Measurements from ENCODE around the gene AQP1.

Gene AQP1

DNA sequence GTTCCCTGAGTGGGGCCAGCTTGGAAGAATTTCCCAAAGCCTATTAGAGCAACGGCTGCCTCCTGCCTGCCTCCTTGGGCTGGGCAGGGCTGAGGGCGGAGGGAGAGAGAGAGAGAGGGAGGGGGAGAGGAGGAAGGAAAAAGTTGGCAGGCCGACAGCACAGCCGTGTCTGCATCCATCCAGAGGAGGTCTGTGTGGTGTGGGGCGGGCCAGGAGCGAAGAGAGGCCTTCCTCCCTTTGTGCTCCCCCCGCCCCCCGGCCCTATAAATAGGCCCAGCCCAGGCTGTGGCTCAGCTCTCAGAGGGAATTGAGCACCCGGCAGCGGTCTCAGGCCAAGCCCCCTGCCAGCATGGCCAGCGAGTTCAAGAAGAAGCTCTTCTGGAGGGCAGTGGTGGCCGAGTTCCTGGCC lies at the start of gene AQP1:
Gene AQP1, plus strand, starts transcription at position 293 of the 409 bp plus-strand sequence. Its CDS starts 57 bp downstream, at position 350.
- DNase-seq = no peak

DNA sequence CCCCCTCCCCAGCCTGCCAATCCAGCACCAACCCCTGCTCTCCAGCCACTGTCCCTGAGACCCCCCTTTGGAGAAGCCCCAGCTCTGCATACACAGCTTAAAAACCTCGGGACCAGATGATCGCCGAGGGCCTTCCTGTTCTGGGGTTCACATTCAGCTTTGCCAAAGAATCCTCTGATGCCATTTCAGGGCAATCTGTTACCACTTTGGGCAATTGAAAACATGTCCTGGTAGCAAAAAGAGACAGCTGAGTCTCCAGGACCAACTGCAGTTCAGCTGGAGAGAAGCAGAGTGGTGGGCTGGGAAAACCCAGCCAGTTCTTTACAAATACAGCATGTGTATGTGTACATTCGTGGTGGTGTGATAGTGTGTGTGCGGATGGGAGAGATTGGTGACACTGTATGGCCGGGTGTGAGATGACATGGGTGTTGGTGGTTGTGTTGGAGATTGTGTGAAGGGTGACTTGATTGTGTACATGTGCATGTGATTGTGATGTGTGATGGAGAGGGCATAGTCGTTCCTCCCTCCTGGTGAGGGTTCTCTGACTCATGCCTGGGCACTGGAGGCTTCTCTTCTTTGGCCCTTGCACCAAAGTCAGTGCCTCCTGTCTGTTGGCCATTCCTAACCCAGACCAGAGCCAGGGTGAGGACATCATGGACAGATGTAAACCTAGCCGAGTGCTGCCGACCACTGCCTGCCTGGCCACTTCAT lies 48.5 kb upstream of the AQP1 start:
- DNase-seq = no peak

DNA sequence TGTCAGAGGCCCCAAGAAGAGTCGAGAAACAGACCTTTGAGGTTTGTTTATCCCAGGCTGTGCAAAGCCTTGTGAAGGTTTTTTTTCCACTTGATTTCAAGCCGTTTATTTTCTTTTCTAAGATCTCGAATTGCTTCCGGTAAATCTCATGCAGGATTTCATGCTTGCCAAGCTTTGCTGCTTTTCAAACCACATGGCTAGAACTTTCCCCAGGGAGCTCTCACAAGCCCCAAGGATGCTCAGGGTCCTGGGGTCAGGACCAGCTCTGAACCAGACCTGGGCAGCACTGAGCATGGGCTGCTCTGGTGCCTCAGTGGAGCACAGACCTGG lies 48.0 kb upstream of the AQP1 start:
- no peak for DNase-seq

DNA sequence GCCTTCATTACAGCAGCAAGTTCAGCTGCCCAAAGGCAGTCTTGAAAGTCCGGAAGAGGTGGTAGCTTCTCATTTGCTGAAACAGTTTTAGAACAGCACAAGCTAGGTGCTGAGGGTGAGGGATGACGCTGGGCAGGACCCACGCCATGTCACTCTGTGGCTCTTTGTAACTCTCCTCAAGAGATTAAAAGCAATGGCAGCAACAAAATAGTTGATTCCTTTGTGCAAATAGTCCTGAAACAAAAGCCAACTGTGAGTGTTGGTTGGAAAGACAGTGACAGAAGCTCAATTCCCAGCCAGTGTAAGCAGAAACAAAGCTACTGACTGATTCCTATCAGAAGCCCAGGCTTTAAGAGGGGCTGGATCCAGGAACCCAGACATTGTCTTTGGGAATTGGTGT lies 47.6 kb upstream of the AQP1 start:
- DNase-seq = no peak

DNA sequence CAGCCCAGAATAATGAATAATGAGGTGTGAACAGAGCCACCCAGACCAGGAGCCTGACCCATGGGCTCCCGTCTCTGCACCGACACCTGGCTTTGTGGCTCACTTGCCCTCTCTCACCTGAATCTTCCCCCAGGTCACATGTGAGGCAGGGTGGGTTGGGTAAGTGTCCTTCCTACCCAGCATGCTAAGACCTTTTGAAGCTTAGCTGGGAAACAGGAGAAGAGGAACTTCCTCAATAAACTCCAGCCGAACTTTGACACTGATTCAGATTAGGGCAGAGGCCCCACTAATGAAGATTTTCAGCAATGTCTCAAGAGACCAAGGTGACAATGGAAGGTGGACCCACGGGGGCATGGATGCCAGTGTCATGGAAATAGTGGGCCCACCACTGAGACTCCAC lies 46.6 kb upstream of the AQP1 start:
- DNase-seq = no peak

DNA sequence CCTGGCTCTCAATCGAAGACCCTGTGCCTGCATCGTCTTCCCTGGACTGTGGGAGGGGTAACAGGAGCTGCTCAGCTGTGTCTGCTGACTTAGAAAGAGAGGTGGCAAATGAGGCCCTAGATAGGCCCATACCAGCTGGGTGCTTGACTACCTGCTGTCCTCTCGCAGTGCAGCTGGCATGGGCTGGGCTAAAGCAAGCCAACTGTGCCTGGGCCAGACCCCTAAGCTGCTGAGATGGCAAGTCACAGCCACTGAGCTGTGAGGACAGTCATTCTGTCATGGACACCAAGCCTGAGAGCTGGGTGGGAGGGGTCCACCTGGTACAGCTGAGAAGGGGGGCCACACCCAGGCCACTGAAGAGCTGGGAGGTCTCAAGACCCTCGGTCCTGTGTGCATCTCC lies 45.8 kb upstream of the AQP1 start:
- DNase-seq = no peak

DNA sequence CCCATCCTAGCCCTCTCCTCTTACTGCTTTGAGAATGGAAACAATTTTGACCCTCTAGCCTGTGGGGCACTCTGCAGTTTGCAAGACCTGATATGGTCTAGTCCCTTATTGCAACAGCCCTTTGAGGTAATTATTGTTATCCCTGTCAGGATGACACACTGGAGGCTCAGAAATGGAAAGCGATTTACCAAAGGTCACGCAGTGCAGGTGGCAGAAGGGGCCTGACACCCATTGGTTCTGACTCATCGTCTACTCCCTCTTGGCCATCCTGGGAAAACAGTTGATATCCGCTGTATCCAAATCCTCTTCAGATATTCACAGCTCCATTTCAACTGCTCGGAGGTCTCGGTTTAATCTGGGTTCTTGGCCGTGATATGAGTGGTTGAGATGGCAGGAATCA lies 44.7 kb upstream of the AQP1 start:
- no peak for DNase-seq

DNA sequence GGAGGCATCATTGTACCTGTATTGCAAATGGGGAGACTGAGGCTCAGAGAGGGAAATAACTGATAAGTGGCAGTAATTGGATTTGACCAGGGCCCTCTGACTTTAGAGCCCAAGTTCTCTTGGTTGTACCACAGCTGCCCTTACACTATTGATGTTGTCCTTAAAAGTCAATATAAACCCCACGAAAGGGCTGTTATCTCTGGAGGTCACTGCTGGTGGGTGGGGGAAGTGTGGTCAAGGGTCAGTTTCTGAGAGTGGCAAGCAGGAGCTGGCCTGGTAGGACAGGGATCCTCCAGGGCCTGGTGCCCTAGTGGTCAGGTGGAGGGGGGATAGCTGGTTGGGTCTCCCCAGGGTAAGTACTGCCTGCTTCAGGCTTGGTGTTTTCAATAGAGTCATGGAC lies 44.2 kb upstream of the AQP1 start:
- no peak for DNase-seq

DNA sequence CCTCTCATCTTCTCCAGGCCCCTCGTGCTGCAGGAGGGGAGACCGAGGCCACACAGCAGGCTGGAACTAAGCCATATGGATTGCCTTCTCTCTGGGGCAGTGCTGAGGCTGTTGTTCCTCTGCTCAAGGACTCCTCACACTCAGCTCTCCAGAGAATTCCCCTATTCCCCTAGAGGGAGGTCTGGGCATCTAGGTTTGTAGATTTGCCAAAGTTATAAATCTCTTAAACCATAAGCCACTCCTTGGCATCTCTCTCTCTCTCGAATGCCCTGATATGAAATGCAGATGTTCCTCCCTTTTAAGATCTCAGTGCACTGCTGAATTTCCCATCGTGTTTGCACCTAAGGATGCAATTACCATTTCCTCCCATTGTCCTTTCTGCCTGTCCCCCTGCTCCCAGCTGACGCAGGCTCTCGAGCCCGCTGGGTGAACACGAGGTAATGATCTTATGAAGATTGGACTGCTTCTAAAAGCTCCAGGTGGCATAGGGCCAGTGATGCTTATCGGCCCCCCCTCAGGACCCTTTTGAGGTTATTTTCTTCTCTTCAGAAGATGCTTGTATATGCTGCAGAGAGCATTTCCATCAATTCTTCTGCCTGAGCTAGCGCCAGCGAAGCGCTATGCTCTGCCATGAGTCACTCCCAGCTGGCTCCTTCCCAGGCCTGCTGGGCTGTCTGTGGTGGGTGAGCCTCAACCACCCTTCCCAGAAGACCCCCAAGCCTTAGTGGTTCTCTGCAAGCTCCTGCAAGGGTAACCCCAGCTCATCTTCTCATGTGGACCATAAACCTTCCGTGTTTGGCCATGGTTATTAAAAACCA lies 41.6 kb upstream of the AQP1 start:
- peak; percentile 40 for DNase-seq

DNA sequence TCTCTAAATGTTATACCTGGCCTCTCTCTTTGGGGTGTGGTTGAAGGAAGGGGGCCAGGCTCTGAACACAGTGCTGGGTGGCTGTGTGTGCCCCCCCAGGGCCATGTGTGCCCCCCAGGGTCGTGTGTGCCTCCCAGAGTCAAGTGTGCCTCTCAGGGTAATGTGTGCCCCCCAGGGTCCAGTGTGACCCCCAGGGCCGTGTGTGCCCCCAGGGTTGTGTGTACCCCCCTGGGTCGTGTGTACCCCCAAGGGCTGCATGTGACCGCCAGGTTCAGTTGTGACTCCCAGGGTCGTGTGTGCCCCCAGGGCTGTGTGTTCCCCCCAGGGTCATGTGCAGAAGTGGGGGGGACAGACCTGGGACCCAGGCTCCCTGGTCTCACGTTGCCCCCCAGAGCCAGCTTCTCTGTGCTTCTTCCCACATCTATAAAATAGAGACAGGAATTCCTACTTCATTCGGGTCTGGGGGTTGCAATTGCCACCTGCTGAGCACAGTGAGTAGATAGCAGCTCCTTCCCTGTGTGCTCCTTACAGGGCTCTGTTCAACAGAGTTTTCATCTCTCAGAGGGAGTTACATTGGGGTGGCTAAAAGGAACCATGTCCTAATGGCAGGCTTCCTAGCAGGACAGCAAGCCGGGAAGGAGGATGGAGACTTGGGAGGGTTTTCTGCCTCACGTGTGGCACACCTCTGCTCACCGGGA lies 40.7 kb upstream of the AQP1 start:
- DNase-seq = no peak

DNA sequence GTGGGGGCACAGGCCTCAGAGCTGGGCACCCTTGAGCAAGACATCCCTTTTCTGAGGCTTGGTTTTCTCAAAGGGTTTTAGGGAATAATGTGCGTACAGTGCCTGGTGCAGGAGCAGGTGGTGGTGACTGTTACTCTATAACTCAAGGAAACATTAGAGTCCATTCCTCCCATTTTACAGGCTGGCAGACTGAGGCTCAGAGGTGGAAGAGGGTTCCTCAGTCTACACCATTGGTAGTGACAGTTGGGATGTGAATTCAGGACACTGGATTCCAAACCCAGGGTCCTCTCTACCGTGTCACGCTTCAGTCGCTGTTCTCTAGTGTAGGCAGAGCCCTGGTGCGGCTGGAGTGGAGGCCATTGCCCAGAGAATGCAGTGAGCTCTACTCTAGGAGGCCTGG lies 40.0 kb upstream of the AQP1 start:
- DNase-seq = no peak

DNA sequence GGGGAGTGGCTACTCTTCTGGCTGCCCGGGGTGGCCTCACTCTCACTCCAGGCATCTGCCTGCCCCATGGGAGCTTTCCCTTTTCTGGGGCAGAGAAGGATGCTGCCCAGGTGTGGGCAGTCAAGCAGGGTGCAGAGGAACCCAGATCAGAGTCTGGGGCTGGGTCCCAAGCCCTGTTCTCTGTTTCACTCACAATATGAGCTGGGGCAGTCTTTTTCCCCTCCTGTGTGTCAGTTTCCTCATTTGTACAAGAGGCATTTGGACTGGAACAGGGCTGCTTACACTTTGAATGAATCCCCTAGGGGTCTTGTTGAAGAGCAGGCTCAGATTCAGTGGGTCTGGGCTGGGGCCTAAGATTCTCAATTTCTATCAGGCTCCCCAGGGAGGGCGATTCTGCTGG lies 38.4 kb upstream of the AQP1 start:
- DNase-seq = no peak

DNA sequence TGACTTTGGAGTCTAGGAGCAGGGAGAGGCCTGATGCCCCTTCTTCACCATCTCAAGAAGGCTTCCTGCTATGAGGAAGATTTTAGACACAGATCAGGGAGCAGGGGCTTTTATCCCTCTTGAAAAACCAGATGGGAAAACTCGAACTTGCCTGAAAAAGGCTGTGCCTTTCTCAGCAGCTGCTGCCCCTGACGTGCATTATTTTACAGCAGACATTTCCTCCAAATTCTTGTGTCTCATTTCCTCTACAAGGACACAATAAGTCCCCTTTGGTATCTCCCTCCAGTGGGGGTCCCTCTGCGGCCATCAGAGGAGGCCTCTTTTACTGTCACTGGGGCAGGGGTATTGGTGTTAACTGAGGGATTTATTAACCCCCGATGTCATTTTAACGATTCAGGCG lies 38.0 kb upstream of the AQP1 start:
- no peak for DNase-seq

DNA sequence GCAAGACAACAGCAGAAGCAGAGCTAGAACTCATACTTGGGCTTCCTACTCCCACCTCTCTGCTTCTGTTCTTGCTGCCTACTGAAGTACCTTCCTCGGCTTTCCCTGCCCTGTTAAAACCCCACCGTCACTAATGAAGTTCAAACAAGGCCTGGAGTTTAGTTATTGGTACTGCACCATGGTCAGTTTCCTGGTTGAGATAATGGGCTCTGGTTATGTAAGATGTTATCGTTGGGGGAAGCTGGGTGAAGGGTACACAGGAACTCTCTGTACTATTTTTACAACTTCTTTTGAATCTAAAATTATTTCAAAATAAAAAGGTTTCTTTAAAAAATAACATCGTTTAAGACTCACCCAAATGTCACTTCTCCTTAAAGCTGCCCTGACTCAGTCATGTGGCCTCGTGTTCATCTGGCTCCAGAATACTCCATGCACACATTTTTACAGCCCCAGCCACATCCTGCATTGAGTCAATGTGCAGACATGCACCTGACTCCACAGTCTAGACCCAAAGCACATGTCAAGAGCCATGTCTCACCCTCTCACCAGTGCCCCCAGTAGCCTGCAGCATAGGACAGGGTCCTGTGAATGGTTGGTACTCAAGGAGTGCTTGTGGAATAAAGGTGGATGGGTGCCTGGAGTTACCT lies 36.9 kb upstream of the AQP1 start:
- DNase-seq = no peak

DNA sequence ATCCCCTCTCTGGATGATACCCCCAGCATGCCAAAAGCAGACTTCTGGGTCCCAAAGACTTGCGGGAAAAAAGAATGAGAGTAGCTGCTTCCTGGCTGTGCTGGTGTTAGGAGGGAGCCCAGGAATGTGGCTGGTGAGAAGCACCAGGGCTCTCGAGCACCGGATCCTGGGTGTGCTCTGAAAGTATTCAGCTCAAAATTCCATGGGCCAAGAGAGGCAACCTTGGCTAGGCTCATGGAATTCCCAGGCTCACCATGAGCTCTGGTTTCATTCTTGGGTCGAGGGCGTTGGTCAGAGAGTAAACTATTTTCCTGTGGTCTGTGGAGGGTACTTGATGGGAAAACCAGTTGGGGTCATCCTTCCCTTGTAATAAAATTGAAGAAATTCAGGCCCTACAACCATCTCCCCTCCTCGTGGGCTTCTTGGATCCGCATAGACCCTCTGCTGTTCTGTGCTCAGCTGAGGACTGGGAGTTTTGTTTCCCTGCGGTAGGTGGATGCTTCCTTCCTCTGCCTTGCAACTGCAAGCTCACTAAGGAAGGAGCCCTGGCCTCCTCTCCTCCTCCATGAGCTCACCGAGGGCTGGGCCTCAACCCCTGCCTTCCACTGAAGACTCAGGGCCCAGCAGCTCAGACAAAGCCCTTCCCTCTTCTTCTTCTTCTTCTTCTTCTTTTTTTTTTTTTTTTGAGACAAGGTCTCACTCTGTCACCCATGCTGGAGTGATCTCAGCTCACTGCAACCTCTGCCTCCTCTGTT lies 34.5 kb upstream of the AQP1 start:
- DNase-seq = no peak

DNA sequence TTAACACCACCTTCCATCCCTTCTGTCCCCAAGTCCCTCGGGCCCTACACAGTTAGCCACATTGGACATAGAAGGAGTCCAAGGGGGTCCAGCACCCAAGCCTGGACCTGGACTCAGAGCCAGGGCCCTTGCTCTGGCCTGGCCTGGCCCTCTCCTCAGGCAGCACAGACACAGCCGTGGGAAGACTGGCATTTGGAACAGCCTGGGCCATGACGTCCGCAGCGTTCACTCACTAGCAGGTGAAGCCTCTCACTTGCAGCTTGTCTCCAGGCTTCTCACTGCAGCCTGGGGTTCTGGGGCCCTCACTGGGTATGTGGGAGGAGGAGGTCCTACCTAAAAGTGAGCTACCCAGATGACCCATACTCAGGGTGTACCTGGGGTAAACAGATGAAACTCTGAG lies 33.7 kb upstream of the AQP1 start:
- no peak for DNase-seq

DNA sequence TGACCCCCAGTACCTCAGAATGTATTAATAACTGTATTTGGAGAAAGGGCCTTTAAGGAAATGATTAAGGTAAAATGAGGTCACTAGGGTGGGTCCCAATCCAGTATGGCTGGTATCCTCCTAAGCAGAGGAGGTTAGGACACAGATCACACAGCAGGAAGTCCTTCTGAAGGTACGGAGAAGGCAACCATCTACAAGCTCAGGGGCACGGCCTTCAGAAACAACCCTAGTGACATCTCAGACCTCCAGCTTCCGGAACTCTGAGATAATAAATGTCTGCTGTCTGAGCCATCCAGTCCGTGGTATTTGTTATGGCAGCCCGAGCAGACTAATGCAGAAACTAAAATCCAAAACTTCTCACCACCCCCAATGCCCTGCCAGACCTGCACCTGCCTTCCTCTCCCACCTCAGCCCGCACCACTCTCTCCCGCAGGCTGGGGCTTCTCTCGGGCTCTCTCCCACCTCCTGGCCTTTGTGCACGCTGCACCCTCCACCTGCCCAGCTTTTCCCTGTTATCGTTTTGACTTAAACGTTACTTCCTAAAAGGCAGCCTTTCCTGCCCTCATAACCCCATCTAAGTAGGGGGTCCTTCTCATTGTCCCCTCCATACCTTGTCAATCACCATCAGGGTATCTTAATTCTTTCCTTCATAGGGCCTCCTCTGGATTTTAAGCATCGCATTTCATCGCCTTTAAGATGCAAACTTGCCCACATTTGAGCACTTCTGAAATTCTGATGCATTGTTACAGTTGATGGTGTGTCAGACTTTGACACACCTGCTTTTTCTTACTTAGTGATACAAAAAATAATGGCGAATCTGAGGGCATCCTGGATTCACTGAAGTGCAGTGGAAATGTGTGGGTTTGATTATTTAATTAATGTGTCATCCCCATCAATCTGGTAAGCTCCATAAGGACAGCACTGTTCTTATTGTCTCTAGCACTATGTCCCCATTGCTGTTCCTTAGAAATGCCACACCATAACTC lies 32.2 kb upstream of the AQP1 start:
- no peak for DNase-seq

DNA sequence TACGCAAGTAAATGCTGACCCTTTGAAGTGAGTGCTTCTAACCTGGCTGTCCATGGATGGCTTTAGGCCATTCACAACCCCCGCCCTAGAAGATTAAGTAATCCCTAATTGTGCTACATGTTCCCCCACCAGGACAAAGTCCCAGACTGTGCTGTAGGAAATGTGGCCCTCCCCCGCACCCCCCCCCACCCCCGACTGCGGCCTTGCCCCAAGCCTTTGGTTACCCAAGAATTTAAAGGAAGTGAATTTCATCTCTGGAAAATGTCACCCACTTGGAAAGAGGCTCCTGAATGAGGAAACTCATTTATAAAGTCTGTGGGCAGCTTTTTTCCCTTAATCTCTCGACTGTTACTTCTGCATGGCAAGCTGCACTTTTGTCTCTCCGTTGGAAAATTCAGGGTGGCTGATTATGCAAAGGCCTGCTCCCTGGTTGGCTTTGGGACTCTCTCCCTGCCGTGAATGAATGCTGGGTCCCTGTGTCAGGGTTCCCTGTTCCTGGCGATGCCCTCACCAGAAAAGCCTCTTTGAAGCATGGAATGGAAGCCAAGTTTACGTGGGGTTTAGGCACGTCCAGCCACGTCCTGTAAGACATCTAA lies 31.4 kb upstream of the AQP1 start:
- no peak for DNase-seq

DNA sequence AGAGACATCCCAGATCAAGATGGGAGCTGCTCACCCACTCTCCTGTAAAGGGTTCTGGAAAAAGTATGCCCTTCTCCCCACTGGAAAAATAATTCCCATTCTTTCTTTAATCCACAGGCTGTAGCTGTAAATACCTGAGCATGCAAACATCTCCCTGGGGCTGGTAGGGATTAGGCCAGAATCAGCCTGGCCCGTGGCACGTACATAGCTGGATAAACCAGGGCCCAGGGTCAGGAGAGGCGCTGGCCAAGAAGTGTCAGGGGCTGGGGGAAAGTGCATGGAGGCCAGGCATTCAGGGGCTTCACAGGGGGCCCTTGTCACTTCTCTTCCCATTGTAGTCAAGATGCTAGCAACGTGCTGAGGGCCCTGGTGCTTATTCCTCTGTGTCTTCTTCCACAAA lies 30.7 kb upstream of the AQP1 start:
- no peak for DNase-seq

DNA sequence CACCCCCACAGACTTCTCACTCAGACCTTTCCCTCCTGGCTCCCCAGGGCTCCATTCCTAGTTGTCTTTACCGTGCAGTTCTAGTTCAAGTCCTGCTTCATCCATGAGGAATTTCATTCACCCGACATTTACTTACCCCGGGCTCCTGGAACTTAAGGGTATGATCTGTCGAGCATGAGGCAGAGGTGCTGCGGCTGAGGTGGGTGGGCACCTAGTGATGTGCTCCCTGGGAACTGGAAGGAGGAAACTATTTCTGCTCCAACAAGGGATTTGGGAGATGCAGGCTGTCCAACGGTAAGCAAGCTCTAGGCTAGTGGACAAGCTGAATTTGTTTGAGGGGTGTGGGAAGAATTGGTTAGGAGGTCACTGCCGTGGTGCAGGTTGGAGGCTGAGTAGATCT lies 30.2 kb upstream of the AQP1 start:
- DNase-seq = no peak

DNA sequence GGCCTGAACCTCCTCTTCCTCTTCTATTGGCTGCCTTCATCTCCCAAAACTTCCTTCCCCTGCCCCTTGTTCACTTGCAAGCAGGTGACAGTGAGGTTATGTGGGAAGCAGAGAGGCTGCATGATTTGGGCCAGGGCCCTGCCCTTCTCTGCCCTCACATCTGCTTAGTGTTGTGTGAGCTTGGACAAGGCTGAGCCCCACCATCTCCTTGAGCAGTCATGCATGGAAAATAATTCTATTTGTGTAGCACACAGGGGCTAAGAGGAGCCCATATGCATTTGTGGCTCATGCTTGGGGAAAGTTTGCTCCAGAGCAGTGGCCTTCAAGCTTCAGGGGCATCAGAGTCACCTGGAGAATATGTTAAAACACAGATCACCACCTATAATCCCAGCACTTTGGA lies 26.8 kb upstream of the AQP1 start:
- no peak for DNase-seq
